PC-9 (cell line): ENCODE data around the gene KLRF1.

Experiments
- CTCF ChIP-seq: fragments of 200-600 bp; sonication (generic); conservative IDR thresholded peaks from 2 replicates; pipeline ENCODE4 v1.6.1; 2017; ENCODE audit warnings: mixed run types, antibody characterized with exemption, mild to moderate bottlenecking, moderate library complexity
- EZH2 ChIP-seq: fragments of 200-600 bp; sonication (generic); IDR thresholded peaks from 2 replicates; pipeline ENCODE4 v1.8.0; 2017; ENCODE audit warnings: antibody characterized with exemption, low read depth

- no peak for TF ChIP-seq CTCF
- no peak for TF ChIP-seq EZH2
Measured at GRCh38 chr12:9810671-9811070, 16.6 kb upstream of the KLRF1 start.
